MCF 10A (cell line): ENCODE data around the gene ZC3HAV1. TPM values are rescaled to one million over a fixed set of nuclear protein-coding genes. Genes with fewer than 3 reads are reported as not detected.
A peak's percentile ranks its signal among the peaks of the same experiment; 100 is the strongest.

Experiments
- BruUV-seq: library from RNA; stranded (reverse); fragments of 400-500 nt; replicated peaks from 2 replicates; lab custom pipeline; 2021; lab: Mats Ljungman, UMichigan
- CTCF ChIA-PET: fragments of 300-600 bp; sonication (Branson Sonifier 250); formaldehyde crosslinking; extraction: SDS; loops from one replicate; lab custom pipeline; 2021; ENCODE audit warnings: antibody characterized with exemption, inconsistent platforms; lab: Yijun Ruan, JAX
- POLR2A ChIA-PET: fragments of 300-600, 350-650 bp; sonication (Branson Sonifier 250); formaldehyde crosslinking; extraction: SDS; loops from one replicate; lab custom pipeline; 2020; ENCODE audit warnings: antibody characterized with exemption, inconsistent platforms; lab: Yijun Ruan, JAX
- DNase-seq: peaks from one replicate; pipeline ENCODE4 v3.0.0-alpha.2; 2018; ENCODE audit not compliant: unreplicated experiment
- H3K27ac Mint-ChIP-seq: one replicate; pipeline ENCODE4 v1.8.0; 2022; ENCODE audit warnings: mild to moderate bottlenecking, low read depth, mixed read lengths; ENCODE audit not compliant: unreplicated experiment
- H3K27me3 Mint-ChIP-seq: one replicate; pipeline ENCODE4 v1.8.0; 2022; ENCODE audit warnings: mixed read lengths; ENCODE audit not compliant: insufficient read depth, unreplicated experiment
- H3K36me3 Mint-ChIP-seq: one replicate; pipeline ENCODE4 v1.8.0; 2022; ENCODE audit warnings: mild to moderate bottlenecking, moderate library complexity, mixed read lengths; ENCODE audit not compliant: insufficient read depth, unreplicated experiment
- H3K4me1 Mint-ChIP-seq: one replicate; pipeline ENCODE4 v1.8.0; 2022; ENCODE audit warnings: mixed read lengths; ENCODE audit not compliant: insufficient read depth, unreplicated experiment
- H3K4me3 Mint-ChIP-seq: one replicate; pipeline ENCODE4 v1.8.0; 2022; ENCODE audit warnings: mild to moderate bottlenecking, moderate library complexity, mixed read lengths; ENCODE audit not compliant: unreplicated experiment
- H3K9me3 Mint-ChIP-seq: one replicate; pipeline ENCODE4 v1.8.0; 2022; ENCODE audit warnings: mixed read lengths; ENCODE audit not compliant: unreplicated experiment
- intact Hi-C: fragments of 100-400 bp; cut with micrococcal nuclease; formaldehyde crosslinking; loops from 2 replicates; pipeline ENCODE4 v1.14.1; 2022
- total RNA-seq: library from RNA; stranded (reverse); gene quantifications from 2 replicates; pipeline ENCODE4 v1.2.3, GENCODE V29; 2022
- TF ChIP-seq, protein P1 (sequence below): fragments of 200-600 bp; IDR thresholded peaks from one replicate; pipeline ENCODE4 v1.8.0; 2022; ENCODE audit warnings: antibody characterized with exemption, mild to moderate bottlenecking; ENCODE audit not compliant: unreplicated experiment

The ZC3HAV1 gene
- total RNA-seq, 1 experiment from 2014 or later = 14.2 TPM

DNA sequence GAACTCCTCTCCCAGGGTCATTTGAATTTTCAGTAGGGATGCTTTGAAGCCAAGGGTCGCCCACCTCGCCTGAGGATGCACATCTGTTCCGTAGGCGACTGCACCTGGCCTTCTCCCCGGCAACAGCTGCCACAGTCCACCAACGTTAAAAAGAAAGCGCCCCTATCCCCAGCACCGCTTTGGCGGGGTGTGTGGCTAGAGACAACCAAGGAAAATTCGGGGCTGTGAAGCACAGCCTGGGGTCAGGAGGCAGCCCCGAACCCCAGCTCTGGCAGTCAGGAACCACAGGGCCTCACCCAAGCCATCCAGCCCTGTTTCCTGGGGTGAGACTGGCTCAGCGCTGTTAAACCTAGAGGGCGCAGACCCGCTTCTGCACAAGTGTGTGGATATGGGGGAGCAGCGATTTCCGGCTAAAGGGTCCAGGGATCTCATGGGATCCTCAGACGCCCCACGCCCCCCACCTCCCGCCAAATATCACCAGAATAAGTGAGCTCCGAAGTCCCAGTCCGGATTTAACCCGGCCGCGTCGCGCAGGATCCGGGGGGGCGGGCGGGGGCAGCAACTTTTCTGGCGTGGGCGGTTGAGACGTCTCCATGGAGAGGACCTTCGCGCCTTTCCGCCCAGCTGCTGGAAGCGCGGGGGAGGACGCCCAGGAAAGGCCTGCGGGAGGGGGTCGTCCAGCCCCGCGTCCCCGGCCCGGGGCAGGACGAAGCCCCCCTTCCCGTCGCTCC lies 74.5 kb downstream of the ZC3HAV1 start:
- H3K4me3 Mint-ChIP-seq = peak overlapping the region; percentile 73

DNA sequence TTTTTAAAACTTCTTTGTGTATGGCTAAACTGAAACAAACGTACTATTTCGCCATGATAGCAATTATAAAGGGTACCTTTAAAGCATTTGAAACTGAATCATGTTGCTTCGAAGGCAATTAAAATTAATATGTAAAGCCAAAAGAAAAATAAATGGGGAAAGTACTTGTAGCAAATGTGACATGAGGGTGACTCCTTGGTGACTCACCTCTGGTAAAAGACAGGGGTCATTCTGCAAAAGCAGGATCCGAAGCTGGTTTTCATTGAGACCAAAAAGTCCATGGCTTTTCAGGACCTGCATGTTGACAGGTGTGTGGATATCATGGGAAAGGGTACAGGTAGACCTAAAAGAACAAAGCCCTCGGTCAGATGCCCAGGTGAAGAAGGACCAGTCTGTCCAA lies 75.2 kb downstream of the ZC3HAV1 start:
- BruUV-seq = TSS peak; percentile 39
- H3K27ac Mint-ChIP-seq = no peak overlapping the region
- peaks cover 21% of the 10 kb centered on the region for H3K4me1 Mint-ChIP-seq
- CTCF ChIA-PET = interaction anchor here (0.9 to 2.5 kb wide), 5 partner anchors 9 to 41 kb away, joined by 3 to 12 read pairs (median 4); no protein-coding TSS in a partner anchor
- peaks cover 35% of the 10 kb centered on the region for H3K36me3 Mint-ChIP-seq
- peak overlapping the region; percentile 73 for H3K4me3 Mint-ChIP-seq
- TF ChIP-seq, protein P1, sequence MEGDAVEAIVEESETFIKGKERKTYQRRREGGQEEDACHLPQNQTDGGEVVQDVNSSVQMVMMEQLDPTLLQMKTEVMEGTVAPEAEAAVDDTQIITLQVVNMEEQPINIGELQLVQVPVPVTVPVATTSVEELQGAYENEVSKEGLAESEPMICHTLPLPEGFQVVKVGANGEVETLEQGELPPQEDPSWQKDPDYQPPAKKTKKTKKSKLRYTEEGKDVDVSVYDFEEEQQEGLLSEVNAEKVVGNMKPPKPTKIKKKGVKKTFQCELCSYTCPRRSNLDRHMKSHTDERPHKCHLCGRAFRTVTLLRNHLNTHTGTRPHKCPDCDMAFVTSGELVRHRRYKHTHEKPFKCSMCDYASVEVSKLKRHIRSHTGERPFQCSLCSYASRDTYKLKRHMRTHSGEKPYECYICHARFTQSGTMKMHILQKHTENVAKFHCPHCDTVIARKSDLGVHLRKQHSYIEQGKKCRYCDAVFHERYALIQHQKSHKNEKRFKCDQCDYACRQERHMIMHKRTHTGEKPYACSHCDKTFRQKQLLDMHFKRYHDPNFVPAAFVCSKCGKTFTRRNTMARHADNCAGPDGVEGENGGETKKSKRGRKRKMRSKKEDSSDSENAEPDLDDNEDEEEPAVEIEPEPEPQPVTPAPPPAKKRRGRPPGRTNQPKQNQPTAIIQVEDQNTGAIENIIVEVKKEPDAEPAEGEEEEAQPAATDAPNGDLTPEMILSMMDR = no peak
- intact Hi-C loops = no loop called here
- no peak for DNase-seq
- no peaks in the 10 kb centered on the region for H3K27me3 Mint-ChIP-seq
- no peaks in the 10 kb centered on the region for H3K9me3 Mint-ChIP-seq
- POLR2A ChIA-PET = interaction anchor here (0.6 to 1.8 kb wide), 7 partner anchors 9 to 91 kb away, joined by 3 to 6 read pairs (median 4); no protein-coding TSS in a partner anchor

More for the DNA sequence above, 74.5 kb downstream of the ZC3HAV1 start:
- Mint-ChIP-seq H3K27ac (peak overlapping the region; percentile 52), H3K36me3 (peaks cover 28% of the 10 kb centered on the region), H3K27me3 (no peaks in the 10 kb centered on the region), H3K9me3 (no peaks in the 10 kb centered on the region), H3K4me1 (peaks cover 21% of the 10 kb centered on the region)
- peak; percentile 48 for DNase-seq
- POLR2A ChIA-PET = interaction anchor here (0.5 to 1.8 kb wide), 10 partner anchors 10 to 149 kb away, joined by 3 to 6 read pairs (median 4); no protein-coding TSS in a partner anchor
- no TSS peak for BruUV-seq
- intact Hi-C loops = no loop called here
- TF ChIP-seq, protein P1 = no peak
- CTCF ChIA-PET = interaction anchor here (0.6 to 2.5 kb wide), 6 partner anchors 10 to 1325 kb away, joined by 3 to 12 read pairs (median 4); no protein-coding TSS in a partner anchor

DNA sequence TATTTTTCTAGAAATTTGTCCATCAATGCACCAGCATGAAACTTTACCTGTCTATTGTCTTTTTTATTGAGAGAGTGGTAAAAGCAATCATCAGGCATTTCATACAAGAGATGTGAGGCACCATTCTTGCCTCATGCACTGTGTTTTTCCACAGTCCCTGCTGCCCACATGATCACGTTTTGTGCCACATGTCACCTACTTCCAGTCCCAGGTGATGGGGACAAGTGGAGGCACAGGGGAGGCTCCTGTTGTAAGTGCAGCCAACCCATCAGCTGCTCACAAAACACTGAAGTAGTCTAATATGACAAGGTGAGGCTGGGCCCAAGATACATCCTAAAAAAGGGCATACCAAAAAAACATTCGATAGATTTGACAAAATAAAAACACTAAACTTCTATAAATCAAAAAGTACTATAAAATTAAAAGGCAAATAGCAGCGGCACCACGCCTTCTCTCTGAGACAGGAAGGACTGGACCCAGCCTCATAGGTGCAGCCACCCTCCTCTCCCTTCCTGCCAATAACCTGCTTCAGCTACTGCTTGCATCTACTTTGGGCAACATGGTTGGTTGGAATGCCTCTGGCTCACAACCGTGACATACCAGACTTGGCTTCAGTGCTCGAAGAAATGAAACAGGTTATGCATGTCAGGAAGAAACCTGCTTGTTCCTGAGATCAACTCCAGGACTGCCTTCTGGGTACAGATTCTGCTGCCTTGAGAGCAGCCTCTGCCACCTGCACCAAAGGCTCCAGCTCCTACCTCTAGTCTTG lies 76.0 kb downstream of the ZC3HAV1 start:
- no TSS peak for BruUV-seq
- no peak overlapping the region for H3K27ac Mint-ChIP-seq
- intact Hi-C loops = no loop called here
- H3K4me3 Mint-ChIP-seq = peak overlapping the region; percentile 73
- H3K4me1 Mint-ChIP-seq = peaks cover 21% of the 10 kb centered on the region
- H3K9me3 Mint-ChIP-seq = no peaks in the 10 kb centered on the region
- ChIA-PET POLR2A (interaction anchor here (0.6 to 1.8 kb wide), 4 partner anchors 8 to 100 kb away, joined by 3 to 5 read pairs (median 4); a partner anchor contains a TSS), CTCF (interaction anchor here (0.9 to 4.5 kb wide), 3 partner anchors 12 to 26 kb away, joined by 3 to 34 read pairs (median 3); no protein-coding TSS in a partner anchor)
- no peak for DNase-seq
- TF ChIP-seq, protein P1 = no peak
- H3K36me3 Mint-ChIP-seq = peaks cover 42% of the 10 kb centered on the region
- no peaks in the 10 kb centered on the region for H3K27me3 Mint-ChIP-seq
